Loucy (cell line): ENCODE data around the gene NTN5.

Experiments used
- CTCF ChIP-seq: fragments of 200-600 bp; sonication (generic); conservative IDR thresholded peaks from 2 replicates; pipeline ENCODE4 v1.5.1; 2014; ENCODE audit warnings: mild to moderate bottlenecking, antibody characterized with exemption, low read length
- EZH2phosphoT487 ChIP-seq: fragments of 200-600 bp; IDR thresholded peaks from 2 replicates; pipeline ENCODE4 v1.6.1; 2018; ENCODE audit warnings: antibody characterized with exemption, mild to moderate bottlenecking, moderate library complexity, borderline replicate concordance

GRCh38 chr19:48686088-48686487 lies 13.3 kb upstream of the NTN5 start:
- TF ChIP-seq CTCF: no peak
- no peak for TF ChIP-seq EZH2phosphoT487
